ENCODE data around the gene GDPD4. TPM values are rescaled to one million over a fixed set of nuclear protein-coding genes. Genes with fewer than 3 reads are reported as not detected.

Gene GDPD4
- total RNA-seq, 2 donors from 2014 or later, result not detected

DNA sequence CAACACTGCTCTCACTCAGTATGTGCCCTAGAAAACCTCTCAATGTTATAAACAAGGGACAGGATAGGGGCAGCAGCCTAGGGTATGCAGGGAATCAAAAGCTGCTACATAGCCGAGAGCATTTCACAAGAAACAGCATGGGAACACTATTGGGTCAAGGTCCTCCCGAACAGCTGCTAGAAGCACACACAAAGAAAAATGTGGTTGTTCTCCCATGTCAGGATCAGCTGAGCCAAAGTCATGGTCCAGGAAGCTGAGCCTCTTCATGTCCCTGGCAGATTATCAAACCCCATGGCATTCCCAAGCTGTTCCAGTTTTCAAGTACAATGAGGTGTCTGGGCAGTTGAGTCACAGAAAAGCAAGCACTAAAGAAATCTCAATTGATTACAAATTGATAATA lies 21.0 kb upstream of the GDPD4 start:
- Mint-ChIP-seq H3K36me3 (ENCODE audit: low read depth) (peaks cover 28% of the 10 kb centered on the region), H3K27me3 (ENCODE audit: insufficient read depth) (no peaks in the 10 kb centered on the region), H3K9me3 (no peaks in the 10 kb centered on the region), H3K4me1 (no peaks in the 10 kb centered on the region), H3K4me3 (no peak overlapping the region), H3K27ac (no peak overlapping the region)
- no peak for DNase-seq
- no peaks in the 10 kb centered on the region for H3K27me3 ChIP-seq (ENCODE audit: control insufficient read depth, insufficient read depth, low read length, poor library complexity, severe bottlenecking)
- H3K4me1 ChIP-seq (ENCODE audit: control insufficient read depth, insufficient read depth, low read length), result no peaks in the 10 kb centered on the region
- no peak overlapping the region for H3K9ac ChIP-seq (ENCODE audit: extremely low read depth, low read length, poor library complexity, severe bottlenecking)
- TF ChIP-seq, protein P1, sequence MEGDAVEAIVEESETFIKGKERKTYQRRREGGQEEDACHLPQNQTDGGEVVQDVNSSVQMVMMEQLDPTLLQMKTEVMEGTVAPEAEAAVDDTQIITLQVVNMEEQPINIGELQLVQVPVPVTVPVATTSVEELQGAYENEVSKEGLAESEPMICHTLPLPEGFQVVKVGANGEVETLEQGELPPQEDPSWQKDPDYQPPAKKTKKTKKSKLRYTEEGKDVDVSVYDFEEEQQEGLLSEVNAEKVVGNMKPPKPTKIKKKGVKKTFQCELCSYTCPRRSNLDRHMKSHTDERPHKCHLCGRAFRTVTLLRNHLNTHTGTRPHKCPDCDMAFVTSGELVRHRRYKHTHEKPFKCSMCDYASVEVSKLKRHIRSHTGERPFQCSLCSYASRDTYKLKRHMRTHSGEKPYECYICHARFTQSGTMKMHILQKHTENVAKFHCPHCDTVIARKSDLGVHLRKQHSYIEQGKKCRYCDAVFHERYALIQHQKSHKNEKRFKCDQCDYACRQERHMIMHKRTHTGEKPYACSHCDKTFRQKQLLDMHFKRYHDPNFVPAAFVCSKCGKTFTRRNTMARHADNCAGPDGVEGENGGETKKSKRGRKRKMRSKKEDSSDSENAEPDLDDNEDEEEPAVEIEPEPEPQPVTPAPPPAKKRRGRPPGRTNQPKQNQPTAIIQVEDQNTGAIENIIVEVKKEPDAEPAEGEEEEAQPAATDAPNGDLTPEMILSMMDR (conservative IDR thresholded peaks at IDR 0.05), result no peak
- H3K4me3 ChIP-seq (ENCODE audit: low read length), result no peak overlapping the region
- H3K9me3 ChIP-seq (ENCODE audit: control insufficient read depth, low read length), result no peaks in the 10 kb centered on the region
- no peak overlapping the region for H3K27ac ChIP-seq (ENCODE audit: low read depth, low read length)
- WGBS, 2 experiments (ENCODE audit: insufficient coverage in 1 of 2, insufficient read length in 1 of 2), result 94 to 96% methylated on average over 2 of the region's 2 CpGs
- peaks cover 30% of the 10 kb centered on the region for H3K36me3 ChIP-seq (ENCODE audit: control insufficient read depth, insufficient read depth, low read length)

DNA sequence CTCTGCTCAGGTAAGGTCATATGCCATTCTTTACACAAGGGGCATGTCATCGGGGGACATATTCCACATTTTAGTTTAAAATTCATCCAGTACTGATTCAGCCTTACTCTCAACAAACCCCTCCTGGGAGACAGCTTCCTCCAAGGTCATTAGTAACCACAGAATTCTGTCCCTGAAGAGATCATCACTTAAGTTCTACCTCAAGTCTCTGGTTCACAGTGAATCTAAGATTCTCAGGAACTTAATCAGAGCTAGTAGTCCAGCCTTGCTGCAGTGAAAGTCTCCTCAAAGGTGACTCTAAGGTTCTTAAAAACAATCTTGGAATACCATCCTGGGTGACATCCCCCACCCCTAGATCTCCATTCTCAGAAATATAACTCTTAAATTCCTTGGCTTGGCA lies 18.9 kb upstream of the GDPD4 start:
- Mint-ChIP-seq H3K27ac (no peak overlapping the region), H3K9me3 (no peaks in the 10 kb centered on the region), H3K4me3 (no peak overlapping the region), H3K27me3 (ENCODE audit: insufficient read depth) (no peaks in the 10 kb centered on the region), H3K36me3 (ENCODE audit: low read depth) (peaks cover 19% of the 10 kb centered on the region), H3K4me1 (peaks cover 4% of the 10 kb centered on the region)
- Histone ChIP-seq H3K27me3 (ENCODE audit: control insufficient read depth, insufficient read depth, low read length, poor library complexity, severe bottlenecking) (no peaks in the 10 kb centered on the region), H3K36me3 (ENCODE audit: control insufficient read depth, insufficient read depth, low read length) (peaks cover 20% of the 10 kb centered on the region), H3K9ac (ENCODE audit: extremely low read depth, low read length, poor library complexity, severe bottlenecking) (no peak overlapping the region), H3K9me3 (ENCODE audit: control insufficient read depth, low read length) (no peaks in the 10 kb centered on the region), H3K4me3 (ENCODE audit: low read length) (no peak overlapping the region), H3K27ac (ENCODE audit: low read depth, low read length) (no peak overlapping the region), H3K4me1 (ENCODE audit: control insufficient read depth, insufficient read depth, low read length) (no peaks in the 10 kb centered on the region)
- WGBS, 2 experiments (ENCODE audit: insufficient coverage in 1 of 2, insufficient read length in 1 of 2), result 82% methylated on average over 1 of the region's 1 CpG; no CpG with 5 or more reads in 1 of the 2 experiments
- TF ChIP-seq, protein P1 (conservative IDR thresholded peaks at IDR 0.05), result no peak
- DNase-seq, result no peak

GRCh38 chr11:77318600-77318999 lies 17.1 kb upstream of the GDPD4 start:
- Histone ChIP-seq H3K9ac (ENCODE audit: extremely low read depth, low read length, poor library complexity, severe bottlenecking) (no peak overlapping the region), H3K9me3 (ENCODE audit: control insufficient read depth, low read length) (no peaks in the 10 kb centered on the region), H3K4me1 (ENCODE audit: control insufficient read depth, insufficient read depth, low read length) (no peaks in the 10 kb centered on the region), H3K27me3 (ENCODE audit: control insufficient read depth, insufficient read depth, low read length, poor library complexity, severe bottlenecking) (no peaks in the 10 kb centered on the region), H3K36me3 (ENCODE audit: control insufficient read depth, insufficient read depth, low read length) (peaks cover 15% of the 10 kb centered on the region), H3K27ac (ENCODE audit: low read depth, low read length) (no peak overlapping the region), H3K4me3 (ENCODE audit: low read length) (no peak overlapping the region)
- Mint-ChIP-seq H3K4me1 (peaks cover 4% of the 10 kb centered on the region), H3K27me3 (ENCODE audit: insufficient read depth) (no peaks in the 10 kb centered on the region), H3K4me3 (no peak overlapping the region), H3K9me3 (no peaks in the 10 kb centered on the region), H3K27ac (no peak overlapping the region), H3K36me3 (ENCODE audit: low read depth) (peaks cover 15% of the 10 kb centered on the region)
- WGBS, 2 experiments (ENCODE audit: insufficient coverage in 1 of 2, insufficient read length in 1 of 2), result 84 to 93% methylated on average over 2 of the region's 2 CpGs
- TF ChIP-seq, protein P1 (conservative IDR thresholded peaks at IDR 0.05), result no peak
- DNase-seq, result no peak
